HEK293 (cell line): ENCODE results near the gene MS4A5.
"Not testable (repeated sequence)": the region's sequence is repeated elsewhere in the genome, so short reads cannot be mapped to it uniquely, and the experiment has no call there.

Experiments
- CTCF ChIA-PET: fragments of 350-600 bp; formaldehyde crosslinking; extraction: SDS; loops from one replicate; lab custom pipeline; 2021; ENCODE audit warnings: antibody characterized with exemption; lab: Yijun Ruan, JAX
- POLR2A ChIA-PET: fragments of 300-600 bp; formaldehyde crosslinking; extraction: SDS; loops from one replicate; lab custom pipeline; 2020; ENCODE audit warnings: antibody characterized with exemption, inconsistent platforms; lab: Yijun Ruan, JAX
- H3K27ac ChIP-seq: fragments of 200-500 bp; sonication (Bioruptor generic); 2 replicates; pipeline ENCODE4 v1.5.1; 2014; ENCODE audit warnings: low read depth, low read length, control low read depth, inconsistent platforms; ENCODE audit errors: extremely low read depth
- H3K36me3 ChIP-seq, 2 experiments: fragments of 200-500 bp in 1 of 2; sonication (Bioruptor generic) in 1 of 2; 1 replicate in 1 of 2; 2 replicates in 1 of 2; pipeline ENCODE4 v1.5.1; 2014 to 2017; ENCODE audit warnings: inconsistent platforms in 2 of 2, low read length in 2 of 2; ENCODE audit not compliant: control insufficient read depth in 2 of 2, insufficient read depth in 1 of 2
- H3K4me1 ChIP-seq: fragments of 200-500 bp; sonication (Bioruptor generic); 2 replicates; pipeline ENCODE4 v1.5.1; 2014; ENCODE audit warnings: mild to moderate bottlenecking, low read length, inconsistent platforms; ENCODE audit not compliant: control insufficient read depth, insufficient read depth
- H3K4me3 ChIP-seq: 2 replicates; pipeline ENCODE4 v1.5.1; 2011; ENCODE audit warnings: low read depth, mild to moderate bottlenecking, control low read depth, low read length, moderate library complexity
- H3K9me3 ChIP-seq: fragments of 200-500 bp; sonication (Bioruptor generic); 2 replicates; pipeline ENCODE4 v1.5.1; 2014; ENCODE audit warnings: low read depth, low read length, inconsistent platforms; ENCODE audit not compliant: control insufficient read depth, insufficient read depth
- KLF16 ChIP-seq: fragments of 450-650 bp; formaldehyde crosslinking; IDR thresholded peaks from 2 replicates; pipeline ENCODE4 v1.5.1; 2017; ENCODE audit warnings: missing biosample characterization, missing genetic modification characterization
- SP3 ChIP-seq: fragments of 450-650 bp; formaldehyde crosslinking; IDR thresholded peaks from 2 replicates; pipeline ENCODE4 v1.5.1; 2016; ENCODE audit warnings: missing biosample characterization, missing genetic modification characterization
- WT1 ChIP-seq: fragments of 450-650 bp; formaldehyde crosslinking; IDR thresholded peaks from 2 replicates; pipeline ENCODE4 v1.5.1; 2016; ENCODE audit warnings: missing biosample characterization, missing genetic modification characterization
- ZNF140 ChIP-seq: fragments of 450-650 bp; formaldehyde crosslinking; IDR thresholded peaks from 2 replicates; pipeline ENCODE4 v1.5.1; 2016; ENCODE audit warnings: missing biosample characterization, missing genetic modification characterization
- ZNF274 ChIP-seq, 2 experiments: fragments of 200-500 bp in 1 of 2; fragments of 450-650 bp in 1 of 2; sonication (Bioruptor generic) in 1 of 2; formaldehyde crosslinking in 1 of 2; IDR thresholded peaks; 2 replicates each; pipeline versions ENCODE4 v1.5.1 to v1.6.1; 2014 to 2016; ENCODE audit warnings: borderline replicate concordance in 1 of 2, inconsistent platforms in 1 of 2, low read length in 1 of 2, missing biosample characterization in 1 of 2, missing genetic modification characterization in 1 of 2
- ZNF354C ChIP-seq: fragments of 450-650 bp; formaldehyde crosslinking; IDR thresholded peaks from 2 replicates; pipeline ENCODE4 v1.5.1; 2016; ENCODE audit warnings: missing biosample characterization, missing genetic modification characterization, low read depth, borderline replicate concordance
- ZNF600 ChIP-seq: fragments of 450-650 bp; formaldehyde crosslinking; IDR thresholded peaks from 2 replicates; pipeline ENCODE4 v1.5.1; 2016; ENCODE audit warnings: missing biosample characterization, missing genetic modification characterization
- ZNF677 ChIP-seq: fragments of 450-650 bp; IDR thresholded peaks from 2 replicates; pipeline ENCODE4 v1.5.0; 2018; ENCODE audit warnings: missing biosample characterization, mild to moderate bottlenecking, missing genetic modification characterization, moderate library complexity
- ZNF747 ChIP-seq: fragments of 450-650 bp; formaldehyde crosslinking; IDR thresholded peaks from 2 replicates; pipeline ENCODE4 v1.5.1; 2016; ENCODE audit warnings: missing biosample characterization, missing genetic modification characterization
- ZNF776 ChIP-seq: fragments of 450-650 bp; formaldehyde crosslinking; IDR thresholded peaks from 2 replicates; pipeline ENCODE4 v1.5.0; 2017; ENCODE audit warnings: missing biosample characterization, missing genetic modification characterization, borderline replicate concordance
- ZNF830 ChIP-seq: fragments of 450-650 bp; IDR thresholded peaks from 2 replicates; pipeline ENCODE4 v1.5.0; 2018; ENCODE audit warnings: missing biosample characterization, missing genetic modification characterization, low read depth, mild to moderate bottlenecking, moderate library complexity
- ZNF837 ChIP-seq: fragments of 450-650 bp; formaldehyde crosslinking; IDR thresholded peaks from 2 replicates; pipeline ENCODE4 v1.5.1; 2016; ENCODE audit warnings: missing biosample characterization, missing genetic modification characterization
- TF ChIP-seq, protein P1 (sequence below): fragments of 450-650 bp; formaldehyde crosslinking; IDR thresholded peaks from 2 replicates; pipeline ENCODE4 v1.5.1; 2017; ENCODE audit warnings: missing biosample characterization, missing genetic modification characterization
- TF ChIP-seq, protein P2 (sequence below): fragments of 450-650 bp; formaldehyde crosslinking; IDR thresholded peaks from 2 replicates; pipeline ENCODE4 v1.5.1; 2016; ENCODE audit warnings: missing biosample characterization, missing genetic modification characterization
- TF ChIP-seq, protein P3 (sequence below): fragments of 450-650 bp; formaldehyde crosslinking; IDR thresholded peaks from 2 replicates; pipeline ENCODE4 v1.5.1; 2016; ENCODE audit warnings: missing biosample characterization, missing genetic modification characterization
- TF ChIP-seq, protein P4 (sequence below): fragments of 450-650 bp; formaldehyde crosslinking; IDR thresholded peaks from 2 replicates; pipeline ENCODE4 v1.5.1; 2016; ENCODE audit warnings: missing biosample characterization, missing genetic modification characterization, borderline replicate concordance
- TF ChIP-seq, protein P5 (sequence below): fragments of 450-650 bp; formaldehyde crosslinking; IDR thresholded peaks from 2 replicates; pipeline ENCODE4 v1.5.1; 2016; ENCODE audit warnings: missing biosample characterization, missing genetic modification characterization, borderline replicate concordance

The MS4A5 gene

DNA sequence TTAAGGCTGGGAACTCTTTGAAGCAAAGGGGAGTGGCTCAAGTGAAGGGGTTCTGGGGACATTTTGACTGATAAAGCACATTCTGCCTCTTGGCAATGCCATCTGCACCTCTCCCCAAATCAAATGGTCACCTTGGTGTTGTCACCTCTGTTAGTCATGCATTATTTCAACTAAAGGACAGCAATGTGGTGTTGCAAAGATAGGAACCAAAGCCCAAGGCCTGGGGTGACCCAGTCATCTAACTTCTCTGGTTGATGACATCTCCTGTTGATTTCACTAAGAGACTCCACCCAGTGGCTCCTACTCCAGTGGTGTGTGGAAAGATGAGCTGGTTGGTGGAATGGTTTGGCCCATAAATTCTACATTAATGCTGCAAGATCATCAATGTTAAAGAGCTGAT is 18.5 kb downstream of the MS4A5 start (continued):
- TF ChIP-seq, protein P1, sequence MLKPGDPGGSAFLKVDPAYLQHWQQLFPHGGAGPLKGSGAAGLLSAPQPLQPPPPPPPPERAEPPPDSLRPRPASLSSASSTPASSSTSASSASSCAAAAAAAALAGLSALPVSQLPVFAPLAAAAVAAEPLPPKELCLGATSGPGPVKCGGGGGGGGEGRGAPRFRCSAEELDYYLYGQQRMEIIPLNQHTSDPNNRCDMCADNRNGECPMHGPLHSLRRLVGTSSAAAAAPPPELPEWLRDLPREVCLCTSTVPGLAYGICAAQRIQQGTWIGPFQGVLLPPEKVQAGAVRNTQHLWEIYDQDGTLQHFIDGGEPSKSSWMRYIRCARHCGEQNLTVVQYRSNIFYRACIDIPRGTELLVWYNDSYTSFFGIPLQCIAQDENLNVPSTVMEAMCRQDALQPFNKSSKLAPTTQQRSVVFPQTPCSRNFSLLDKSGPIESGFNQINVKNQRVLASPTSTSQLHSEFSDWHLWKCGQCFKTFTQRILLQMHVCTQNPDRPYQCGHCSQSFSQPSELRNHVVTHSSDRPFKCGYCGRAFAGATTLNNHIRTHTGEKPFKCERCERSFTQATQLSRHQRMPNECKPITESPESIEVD (tag by site-specific recombination), result no peak
- TF ChIP-seq ZNF354C (tag by site-specific recombination) (no peak), ZNF677 (tag by site-specific recombination) (no peak), ZNF140 (tag by site-specific recombination) (no peak), WT1 (tag by site-specific recombination) (no peak)
- TF ChIP-seq, protein P2, sequence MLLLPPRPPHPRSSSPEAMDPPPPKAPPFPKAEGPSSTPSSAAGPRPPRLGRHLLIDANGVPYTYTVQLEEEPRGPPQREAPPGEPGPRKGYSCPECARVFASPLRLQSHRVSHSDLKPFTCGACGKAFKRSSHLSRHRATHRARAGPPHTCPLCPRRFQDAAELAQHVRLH (tag by site-specific recombination), result no peak
- TF ChIP-seq, protein P3, sequence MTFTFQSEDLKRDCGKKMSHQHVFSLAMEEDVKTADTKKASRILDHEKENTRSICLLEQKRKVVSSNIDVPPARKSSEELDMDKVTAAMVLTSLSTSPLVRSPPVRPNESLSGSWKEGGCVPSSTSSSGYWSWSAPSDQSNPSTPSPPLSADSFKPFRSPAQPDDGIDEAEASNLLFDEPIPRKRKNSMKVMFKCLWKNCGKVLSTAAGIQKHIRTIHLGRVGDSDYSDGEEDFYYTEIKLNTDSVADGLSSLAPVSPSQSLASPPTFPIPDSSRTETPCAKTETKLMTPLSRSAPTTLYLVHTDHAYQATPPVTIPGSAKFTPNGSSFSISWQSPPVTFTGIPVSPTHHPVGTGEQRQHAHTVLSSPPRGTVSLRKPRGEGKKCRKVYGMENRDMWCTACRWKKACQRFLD, result no peak

DNA sequence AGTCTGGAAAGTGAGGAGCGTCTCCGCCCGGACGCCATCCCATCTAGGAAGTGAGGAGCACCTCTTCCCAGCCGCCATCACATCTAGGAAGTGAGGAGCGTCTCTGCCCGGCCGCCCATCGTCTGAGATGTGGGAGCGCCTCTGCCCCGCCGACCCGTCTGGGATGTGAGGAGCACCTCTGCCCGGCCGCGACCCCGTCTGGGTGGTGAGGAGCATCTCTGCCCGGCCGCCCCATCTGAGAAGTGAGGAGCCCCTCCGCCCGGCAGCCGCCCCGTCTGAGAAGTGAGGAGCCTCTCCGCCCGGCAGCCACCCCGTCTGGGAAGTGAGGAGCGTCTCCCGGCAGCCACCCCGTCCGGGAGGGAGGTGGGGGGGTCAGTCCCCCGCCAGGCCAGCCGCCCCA is 21.8 kb downstream of the MS4A5 start:
- H3K27ac ChIP-seq, POLR2A ChIA-PET, H3K36me3 ChIP-seq, CTCF ChIA-PET, H3K4me3 ChIP-seq, H3K4me1 ChIP-seq, H3K9me3 ChIP-seq: not testable (repeated sequence)

DNA sequence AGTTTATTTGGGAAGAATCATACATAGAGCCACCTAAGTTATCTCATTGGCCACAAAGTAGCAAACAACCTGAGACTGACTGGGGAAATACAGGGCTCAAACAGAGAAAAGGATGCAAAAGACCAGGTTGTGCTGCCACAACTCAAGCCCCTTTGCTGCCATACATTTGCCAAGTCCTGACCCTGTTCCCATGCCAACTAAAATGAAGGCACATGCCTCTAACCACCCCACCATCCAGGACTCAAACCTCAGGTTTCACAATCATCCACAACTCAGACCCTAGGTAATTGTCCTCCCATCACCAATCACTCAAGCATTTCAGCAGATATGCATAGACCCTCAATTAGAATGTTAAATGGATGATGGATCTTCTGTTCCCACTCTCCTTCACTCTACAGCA is 24.8 kb downstream of the MS4A5 start:
- no peaks in the 10 kb centered on the region for H3K4me1 ChIP-seq
- CTCF ChIA-PET, result interaction anchor here (0.8 kb wide), 1 partner anchor 12 kb away, joined by 4 read pairs; no protein-coding TSS in a partner anchor
- H3K36me3 ChIP-seq, result no peaks in the 10 kb centered on the region
- no peak overlapping the region for H3K27ac ChIP-seq
- TF ChIP-seq SP3 (tag by site-specific recombination) (no peak), KLF16 (tag by site-specific recombination) (no peak), ZNF600 (no peak), ZNF747 (tag by site-specific recombination) (no peak), ZNF837 (tag by site-specific recombination) (no peak), ZNF776 (tag by site-specific recombination) (no peak), ZNF274 (IDR thresholded peaks at IDR 0.05; ENCODE audit: low read length) (no peak), ZNF274 (tag by site-specific recombination; IDR thresholded peaks at IDR 0.05; ENCODE audit: borderline replicate concordance) (no peak), ZNF830 (tag by site-specific recombination) (no peak), ZNF140 (tag by site-specific recombination) (no peak)
- TF ChIP-seq, protein P4, sequence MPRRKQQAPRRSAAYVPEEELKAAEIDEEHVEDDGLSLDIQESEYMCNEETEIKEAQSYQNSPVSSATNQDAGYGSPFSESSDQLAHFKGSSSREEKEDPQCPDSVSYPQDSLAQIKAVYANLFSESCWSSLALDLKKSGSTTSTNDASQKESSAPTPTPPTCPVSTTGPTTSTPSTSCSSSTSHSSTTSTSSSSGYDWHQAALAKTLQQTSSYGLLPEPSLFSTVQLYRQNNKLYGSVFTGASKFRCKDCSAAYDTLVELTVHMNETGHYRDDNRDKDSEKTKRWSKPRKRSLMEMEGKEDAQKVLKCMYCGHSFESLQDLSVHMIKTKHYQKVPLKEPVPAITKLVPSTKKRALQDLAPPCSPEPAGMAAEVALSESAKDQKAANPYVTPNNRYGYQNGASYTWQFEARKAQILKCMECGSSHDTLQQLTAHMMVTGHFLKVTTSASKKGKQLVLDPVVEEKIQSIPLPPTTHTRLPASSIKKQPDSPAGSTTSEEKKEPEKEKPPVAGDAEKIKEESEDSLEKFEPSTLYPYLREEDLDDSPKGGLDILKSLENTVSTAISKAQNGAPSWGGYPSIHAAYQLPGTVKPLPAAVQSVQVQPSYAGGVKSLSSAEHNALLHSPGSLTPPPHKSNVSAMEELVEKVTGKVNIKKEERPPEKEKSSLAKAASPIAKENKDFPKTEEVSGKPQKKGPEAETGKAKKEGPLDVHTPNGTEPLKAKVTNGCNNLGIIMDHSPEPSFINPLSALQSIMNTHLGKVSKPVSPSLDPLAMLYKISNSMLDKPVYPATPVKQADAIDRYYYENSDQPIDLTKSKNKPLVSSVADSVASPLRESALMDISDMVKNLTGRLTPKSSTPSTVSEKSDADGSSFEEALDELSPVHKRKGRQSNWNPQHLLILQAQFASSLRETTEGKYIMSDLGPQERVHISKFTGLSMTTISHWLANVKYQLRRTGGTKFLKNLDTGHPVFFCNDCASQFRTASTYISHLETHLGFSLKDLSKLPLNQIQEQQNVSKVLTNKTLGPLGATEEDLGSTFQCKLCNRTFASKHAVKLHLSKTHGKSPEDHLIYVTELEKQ (tag by site-specific recombination), result no peak
- TF ChIP-seq, protein P5, sequence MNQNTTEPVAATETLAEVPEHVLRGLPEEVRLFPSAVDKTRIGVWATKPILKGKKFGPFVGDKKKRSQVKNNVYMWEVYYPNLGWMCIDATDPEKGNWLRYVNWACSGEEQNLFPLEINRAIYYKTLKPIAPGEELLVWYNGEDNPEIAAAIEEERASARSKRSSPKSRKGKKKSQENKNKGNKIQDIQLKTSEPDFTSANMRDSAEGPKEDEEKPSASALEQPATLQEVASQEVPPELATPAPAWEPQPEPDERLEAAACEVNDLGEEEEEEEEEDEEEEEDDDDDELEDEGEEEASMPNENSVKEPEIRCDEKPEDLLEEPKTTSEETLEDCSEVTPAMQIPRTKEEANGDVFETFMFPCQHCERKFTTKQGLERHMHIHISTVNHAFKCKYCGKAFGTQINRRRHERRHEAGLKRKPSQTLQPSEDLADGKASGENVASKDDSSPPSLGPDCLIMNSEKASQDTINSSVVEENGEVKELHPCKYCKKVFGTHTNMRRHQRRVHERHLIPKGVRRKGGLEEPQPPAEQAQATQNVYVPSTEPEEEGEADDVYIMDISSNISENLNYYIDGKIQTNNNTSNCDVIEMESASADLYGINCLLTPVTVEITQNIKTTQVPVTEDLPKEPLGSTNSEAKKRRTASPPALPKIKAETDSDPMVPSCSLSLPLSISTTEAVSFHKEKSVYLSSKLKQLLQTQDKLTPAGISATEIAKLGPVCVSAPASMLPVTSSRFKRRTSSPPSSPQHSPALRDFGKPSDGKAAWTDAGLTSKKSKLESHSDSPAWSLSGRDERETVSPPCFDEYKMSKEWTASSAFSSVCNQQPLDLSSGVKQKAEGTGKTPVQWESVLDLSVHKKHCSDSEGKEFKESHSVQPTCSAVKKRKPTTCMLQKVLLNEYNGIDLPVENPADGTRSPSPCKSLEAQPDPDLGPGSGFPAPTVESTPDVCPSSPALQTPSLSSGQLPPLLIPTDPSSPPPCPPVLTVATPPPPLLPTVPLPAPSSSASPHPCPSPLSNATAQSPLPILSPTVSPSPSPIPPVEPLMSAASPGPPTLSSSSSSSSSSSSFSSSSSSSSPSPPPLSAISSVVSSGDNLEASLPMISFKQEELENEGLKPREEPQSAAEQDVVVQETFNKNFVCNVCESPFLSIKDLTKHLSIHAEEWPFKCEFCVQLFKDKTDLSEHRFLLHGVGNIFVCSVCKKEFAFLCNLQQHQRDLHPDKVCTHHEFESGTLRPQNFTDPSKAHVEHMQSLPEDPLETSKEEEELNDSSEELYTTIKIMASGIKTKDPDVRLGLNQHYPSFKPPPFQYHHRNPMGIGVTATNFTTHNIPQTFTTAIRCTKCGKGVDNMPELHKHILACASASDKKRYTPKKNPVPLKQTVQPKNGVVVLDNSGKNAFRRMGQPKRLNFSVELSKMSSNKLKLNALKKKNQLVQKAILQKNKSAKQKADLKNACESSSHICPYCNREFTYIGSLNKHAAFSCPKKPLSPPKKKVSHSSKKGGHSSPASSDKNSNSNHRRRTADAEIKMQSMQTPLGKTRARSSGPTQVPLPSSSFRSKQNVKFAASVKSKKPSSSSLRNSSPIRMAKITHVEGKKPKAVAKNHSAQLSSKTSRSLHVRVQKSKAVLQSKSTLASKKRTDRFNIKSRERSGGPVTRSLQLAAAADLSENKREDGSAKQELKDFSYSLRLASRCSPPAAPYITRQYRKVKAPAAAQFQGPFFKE (tag by site-specific recombination), result no peak
- H3K9me3 ChIP-seq, result no peaks in the 10 kb centered on the region
- POLR2A ChIA-PET, result no interaction called here
- no peak overlapping the region for H3K4me3 ChIP-seq
